H1 (cell line): ENCODE results near the gene GPC6. TPM values are rescaled to one million over a fixed set of nuclear protein-coding genes. Genes with fewer than 3 reads are reported as not detected.

Source experiments
- CTCF ChIA-PET: fragments of 300-600 bp; sonication (Branson Sonifier 250); formaldehyde crosslinking; loops from one replicate; lab custom pipeline; 2021; ENCODE audit not compliant: partially characterized antibody; lab: Charles Lee
- POLR2A ChIA-PET: fragments of 300-600 bp; sonication (Branson Sonifier 250); formaldehyde crosslinking; loops from one replicate; lab custom pipeline; 2021; ENCODE audit warnings: inconsistent platforms; ENCODE audit not compliant: partially characterized antibody; lab: Charles Lee
- DNase-seq, 2 experiments: peaks; one replicate each; pipeline versions ENCODE4 v3.0.0 to v3.0.0-alpha.2; 2010 to 2022; ENCODE audit warnings: low spot score in 2 of 2, low read depth in 1 of 2, mixed read lengths in 1 of 2
- FAIRE-seq: peaks from 2 replicates; lab custom pipeline; 2011; peaks lifted over from hg19 to GRCh38; lab: Jason Lieb, UNC
- H2AFZ ChIP-seq: 2 replicates; pipeline ENCODE4 v1.8.1; 2012; ENCODE audit warnings: low read length, inconsistent platforms
- H2AK5ac ChIP-seq: 2 replicates; pipeline ENCODE4 v1.6.1; 2013; ENCODE audit warnings: low read depth, low read length
- H2BK120ac ChIP-seq: replicated peaks from 2 replicates; pipeline ENCODE3; 2013; ENCODE audit warnings: low read depth, low read length, inconsistent platforms
- H2BK12ac ChIP-seq: 2 replicates; pipeline ENCODE4 v1.6.1; 2013; ENCODE audit warnings: low read depth, low read length
- H2BK15ac ChIP-seq: 2 replicates; pipeline ENCODE4 v1.6.1; 2013; ENCODE audit warnings: low read length
- H2BK20ac ChIP-seq: 2 replicates; pipeline ENCODE4 v1.6.1; 2013; ENCODE audit warnings: low read length
- H2BK5ac ChIP-seq: 2 replicates; pipeline ENCODE4 v1.6.1; 2013; ENCODE audit warnings: low read depth, low read length
- H3K14ac ChIP-seq: 2 replicates; pipeline ENCODE4 v1.6.1; 2013; ENCODE audit warnings: inconsistent platforms; ENCODE audit not compliant: insufficient read length
- H3K18ac ChIP-seq: 2 replicates; pipeline ENCODE4 v1.6.1; 2013; ENCODE audit warnings: low read length; ENCODE audit errors: extremely low read depth
- H3K23ac ChIP-seq: 2 replicates; pipeline ENCODE4 v1.6.1; 2013; ENCODE audit warnings: inconsistent platforms; ENCODE audit not compliant: insufficient read length
- H3K23me2 ChIP-seq: 2 replicates; pipeline ENCODE4 v1.6.1; 2013; ENCODE audit warnings: low read depth, low read length
- H3K27ac ChIP-seq: 2 replicates; pipeline ENCODE4 v1.6.1; 2011; ENCODE audit warnings: low read depth, low read length, inconsistent platforms
- H3K27me3 ChIP-seq, 4 experiments: replicated peaks in 1 of 4; 1 replicate in 1 of 4; 2 replicates in 3 of 4; pipeline versions ENCODE4 v1.6.1 to v1.8.1; 2011 to 2013; ENCODE audit warnings: low read length in 3 of 4, mild to moderate bottlenecking in 3 of 4, inconsistent platforms in 2 of 4, mixed read lengths in 2 of 4, moderate library complexity in 1 of 4; ENCODE audit not compliant: control insufficient read depth in 3 of 4, insufficient read depth in 3 of 4; ENCODE audit errors: extremely low read depth in 1 of 4
- H3K36me3 ChIP-seq, 4 experiments: 2 replicates each; pipeline versions ENCODE4 v1.6.1 to v1.8.1; 2011 to 2013; ENCODE audit warnings: mild to moderate bottlenecking in 4 of 4, low read length in 3 of 4, moderate library complexity in 2 of 4, control low read depth in 1 of 4, inconsistent platforms in 1 of 4; ENCODE audit not compliant: insufficient read depth in 4 of 4, control insufficient read depth in 2 of 4
- H3K4ac ChIP-seq: replicated peaks from 2 replicates; pipeline ENCODE3; 2013; ENCODE audit warnings: low read length, low read depth, mixed read lengths, inconsistent platforms; ENCODE audit not compliant: insufficient read length
- H3K4me1 ChIP-seq, 4 experiments: replicated peaks in 1 of 4; 1 replicate in 1 of 4; 2 replicates in 3 of 4; pipeline versions ENCODE4 v1.6.1 to v1.8.1; 2011 to 2013; ENCODE audit warnings: low read length in 3 of 4, inconsistent platforms in 2 of 4, mixed read lengths in 1 of 4; ENCODE audit not compliant: insufficient read depth in 4 of 4, control insufficient read depth in 3 of 4
- H3K4me2 ChIP-seq, 2 experiments: 2 replicates each; pipeline versions ENCODE4 v1.6.1 to v1.8.1; 2011 to 2013; ENCODE audit warnings: low read depth in 2 of 2, low read length in 2 of 2, control low read depth in 1 of 2, inconsistent platforms in 1 of 2, mild to moderate bottlenecking in 1 of 2; ENCODE audit not compliant: insufficient read depth in 1 of 2
- H3K4me3 ChIP-seq, 4 experiments: fragments of 200-600, 300-600 bp in 1 of 4; sonication (generic), shearing (Covaris generic), sonication (Bioruptor Twin) in 1 of 4; 2 replicates each; pipeline versions ENCODE4 v1.5.1 to v1.8.1; 2011 to 2016; ENCODE audit warnings: low read length in 4 of 4, low read depth in 3 of 4, control low read depth in 2 of 4, inconsistent platforms in 2 of 4, mild to moderate bottlenecking in 2 of 4, mixed read lengths in 1 of 4, moderate library complexity in 1 of 4; ENCODE audit not compliant: insufficient read depth in 2 of 4; ENCODE audit errors: extremely low read depth in 1 of 4
- H3K56ac ChIP-seq: replicated peaks from 2 replicates; pipeline ENCODE3; 2013; ENCODE audit warnings: low read depth, mild to moderate bottlenecking, mixed read lengths, low read length, inconsistent platforms; ENCODE audit not compliant: insufficient read length
- H3K79me1 ChIP-seq: 2 replicates; pipeline ENCODE4 v1.6.1; 2013; ENCODE audit warnings: low read depth, low read length, control low read depth
- H3K79me2 ChIP-seq, 2 experiments: 2 replicates each; pipeline versions ENCODE4 v1.6.1 to v1.8.1; 2012 to 2013; ENCODE audit warnings: low read length in 2 of 2, mild to moderate bottlenecking in 2 of 2, inconsistent platforms in 1 of 2; ENCODE audit not compliant: insufficient read depth in 2 of 2, control insufficient read depth in 1 of 2
- H3K9ac ChIP-seq, 4 experiments: replicated peaks in 1 of 4; 1 replicate in 1 of 4; 2 replicates in 3 of 4; pipeline versions ENCODE4 v1.6.1 to v1.8.1; 2011 to 2013; ENCODE audit warnings: low read depth in 3 of 4, low read length in 3 of 4, control low read depth in 2 of 4, mild to moderate bottlenecking in 2 of 4, moderate library complexity in 2 of 4, inconsistent platforms in 1 of 4; ENCODE audit errors: extremely low read depth in 1 of 4
- H3K9me3 ChIP-seq, 2 experiments: 2 replicates each; pipeline versions ENCODE4 v1.6.1 to v1.8.1; 2012 to 2013; ENCODE audit warnings: mild to moderate bottlenecking in 2 of 2, moderate library complexity in 2 of 2, control low read depth in 1 of 2, inconsistent platforms in 1 of 2, low read depth in 1 of 2, low read length in 1 of 2, mixed read lengths in 1 of 2; ENCODE audit not compliant: insufficient read depth in 2 of 2
- H4K20me1 ChIP-seq, 2 experiments: replicated peaks in 1 of 2; 2 replicates each; pipeline versions ENCODE3 to v1.8.1; 2011 to 2013; ENCODE audit warnings: inconsistent platforms in 2 of 2, low read length in 2 of 2, mild to moderate bottlenecking in 1 of 2; ENCODE audit not compliant: insufficient read depth in 2 of 2, control insufficient read depth in 1 of 2
- H4K5ac ChIP-seq: 2 replicates; pipeline ENCODE4 v1.6.1; 2013; ENCODE audit warnings: low read length, low read depth, mixed read lengths, inconsistent platforms; ENCODE audit not compliant: insufficient read length
- H4K8ac ChIP-seq: 2 replicates; pipeline ENCODE4 v1.8.0; 2013; ENCODE audit warnings: mild to moderate bottlenecking, moderate library complexity, low read length, inconsistent platforms; ENCODE audit not compliant: insufficient read depth; ENCODE audit errors: extremely low read depth
- H4K91ac ChIP-seq: replicated peaks from 2 replicates; pipeline ENCODE3; 2013; ENCODE audit warnings: low read length, mixed read lengths, inconsistent platforms; ENCODE audit not compliant: insufficient read length
- SAP30 ChIP-seq: fragments of 300-600 bp; sonication (generic); IDR thresholded peaks from 2 replicates; pipeline ENCODE4 v1.7.1; 2012; ENCODE audit warnings: low read length, moderate library complexity, mild to moderate bottlenecking, inconsistent platforms; ENCODE audit not compliant: insufficient read depth, insufficient replicate concordance
- WGBS, 2 experiments: shearing (Covaris generic) in 1 of 2; methylation state at CpG; one replicate each; pipeline versions ENCODE4 v1.1.6 to v1.1.7; 2013 to 2015; ENCODE audit warnings: low lambda C conversion rate in 2 of 2, mixed read lengths in 2 of 2, inconsistent platforms in 1 of 2, low coverage in 1 of 2, missing lambda C conversion rate in 1 of 2; ENCODE audit not compliant: insufficient replicate concordance in 2 of 2, insufficient coverage in 1 of 2, insufficient read length in 1 of 2; ENCODE audit errors: extremely low coverage in 1 of 2, missing lambda C conversion rate in 1 of 2; 5-methylcytosine and 5-hydroxymethylcytosine counted together
- polyA plus RNA-seq, 7 experiments: library from polyadenylated mRNA; depleted of rRNA in 3 of 7; stranded (reverse) in 5 of 7; unstranded in 2 of 7; fragments of >200 nt in 5 of 7; fragments of 200-250 nt in 2 of 7; gene quantifications; 1 replicate in 5 of 7; 2 replicates in 1 of 7; 4 replicates in 1 of 7; pipeline versions ENCODE4 v1.2.1 to v1.2.3, GENCODE V29; 2011 to 2013; ENCODE audit warnings: missing spikeins in 2 of 7, mixed read lengths in 2 of 7
- total RNA-seq: library from RNA; stranded (reverse); fragmentation: NEBNext Ultra II Directional; extraction: Animal tissue kit (Norgen Biotek cat#: 25700); gene quantifications from 2 replicates; pipeline ENCODE4 v1.2.1, GENCODE V29; 2021
- TF ChIP-seq, protein P1 (sequence below): IDR thresholded peaks from 2 replicates; pipeline ENCODE4 v1.6.1; 2012; ENCODE audit warnings: inconsistent platforms

The GPC6 gene
- total and polyA plus RNA-seq, 2 of the 8 experiments (the other 6 are each of a cell fraction or from before 2014, with no cell fraction given), result 5.4 to 12.0 TPM

DNA sequence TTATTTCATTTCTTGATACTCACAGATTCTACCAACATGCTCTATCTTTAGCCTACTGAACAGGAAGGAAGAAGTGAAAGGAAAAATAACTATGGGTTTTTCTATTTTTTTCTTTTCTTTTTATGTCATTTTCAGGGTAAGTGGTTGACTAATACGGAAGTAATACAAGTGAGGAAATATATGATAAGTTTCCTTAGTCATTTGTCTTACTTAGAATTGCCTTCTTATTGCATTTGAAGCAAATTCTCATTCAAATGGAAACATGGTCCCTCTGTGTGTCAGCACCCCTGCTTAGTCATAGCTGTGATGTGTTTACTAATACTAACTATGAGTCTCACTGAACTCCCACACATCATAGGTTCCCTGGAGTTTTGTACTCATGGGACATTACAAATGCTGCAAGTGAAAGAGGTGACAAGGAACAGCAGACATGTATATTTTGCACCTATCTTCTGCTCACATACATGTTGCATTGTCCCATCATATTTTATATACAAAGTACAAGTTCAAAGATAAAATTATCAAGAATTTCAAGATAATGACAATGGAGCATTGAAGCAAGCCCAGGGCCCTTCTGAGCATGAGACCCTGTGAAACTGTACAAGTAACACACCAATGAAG is 1192.8 kb downstream of the GPC6 start:
- no peak for FAIRE-seq
- Histone ChIP-seq H4K5ac (no peak overlapping the region), H3K36me3 (no peaks in the 10 kb centered on the region), H3K4ac (no peak overlapping the region), H2BK20ac (no peak overlapping the region), H3K14ac (no peak overlapping the region), H3K56ac (no peak overlapping the region), H2BK15ac (no peak overlapping the region), H3K27ac (no peak overlapping the region), H3K4me3 (no peak overlapping the region), H2BK120ac (no peak overlapping the region), H4K8ac (no peak overlapping the region), H3K79me1 (no peaks in the 10 kb centered on the region), H3K79me2 (no peaks in the 10 kb centered on the region), H3K23ac (no peak overlapping the region), H3K9ac (no peak overlapping the region), H2AFZ (no peak overlapping the region), H4K91ac (no peak overlapping the region), H3K23me2 (no peaks in the 10 kb centered on the region), H3K4me2 (no peak overlapping the region), H3K9me3 (peaks cover 0 to 6% of the 10 kb centered on the region in 2 experiments; a peak in 2 of 4 replicates), H3K27me3 (no peaks in the 10 kb centered on the region), H3K4me1 (no peaks in the 10 kb centered on the region), H4K20me1 (no peaks in the 10 kb centered on the region), H2BK12ac (no peak overlapping the region), H2AK5ac (no peak overlapping the region), H3K18ac (no peak overlapping the region), H2BK5ac (no peak overlapping the region)
- 85% methylated on average over 1 of the region's 1 CpG; no CpG with 5 or more reads in 1 of the 2 experiments for WGBS, 2 experiments
- ChIA-PET POLR2A (no interaction called here), CTCF (interaction anchor here (1.0 to 5.6 kb wide), 5 partner anchors 9 to 74 kb away, joined by 3 to 23 read pairs (median 4); no protein-coding TSS in a partner anchor)
- TF ChIP-seq SAP30, result no peak
- TF ChIP-seq, protein P1, sequence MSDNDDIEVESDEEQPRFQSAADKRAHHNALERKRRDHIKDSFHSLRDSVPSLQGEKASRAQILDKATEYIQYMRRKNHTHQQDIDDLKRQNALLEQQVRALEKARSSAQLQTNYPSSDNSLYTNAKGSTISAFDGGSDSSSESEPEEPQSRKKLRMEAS, result no peak
- no peak for DNase-seq
